K562 (cell line): ENCODE results near the gene NUCKS1. TPM values are rescaled to one million over a fixed set of nuclear protein-coding genes. Genes with fewer than 3 reads are reported as not detected.

Experiments
- ATAC-seq: fragments of 200-7000 bp; cut with Tn5 transposase; 3 replicates; pipeline ENCODE4 v1.9.1; 2020; ENCODE audit warnings: moderate library complexity
- BruUV-seq: library from RNA; stranded (reverse); fragments of 400-500 nt; replicated peaks from 2 replicates; lab custom pipeline; 2021; lab: Mats Ljungman, UMichigan
- CTCF ChIA-PET: fragments of 300-600 bp; formaldehyde crosslinking; extraction: SDS; loops from one replicate; lab custom pipeline; 2021; ENCODE audit warnings: low intra/inter-chr PET ratio; lab: Yijun Ruan, JAX
- POLR2A ChIA-PET: fragments of 300-600, 350-650 bp; sonication (Branson Sonifier 250); formaldehyde crosslinking; extraction: SDS; loops from one replicate; lab custom pipeline; 2021; ENCODE audit warnings: antibody characterized with exemption, inconsistent platforms; lab: Yijun Ruan, JAX
- DNase-seq, 4 experiments: peaks; one replicate each; pipeline versions ENCODE4 v3.0.0 to v3.0.0-alpha.2; 2011 to 2018; ENCODE audit warnings: low spot score in 3 of 4, mixed read lengths in 3 of 4; ENCODE audit errors: extremely low read depth in 1 of 4
- FAIRE-seq: peaks from 2 replicates; lab custom pipeline; 2011; peaks lifted over from hg19 to GRCh38; lab: Jason Lieb, UNC
- H2AFZ ChIP-seq: 2 replicates; pipeline ENCODE4 v1.6.0; 2011; ENCODE audit warnings: low read depth, low read length, control low read depth, inconsistent platforms
- H3K27ac ChIP-seq: fragments of 200-600 bp; 3 replicates; pipeline ENCODE4 v1.8.0; 2011; ENCODE audit warnings: low read depth, mild to moderate bottlenecking, control low read depth, inconsistent platforms, low read length, moderate library complexity, mixed read lengths; ENCODE audit errors: extremely low read depth
- H3K27me3 ChIP-seq, 2 experiments: fragments of 300-600 bp in 1 of 2; 2 replicates in 1 of 2; 3 replicates in 1 of 2; pipeline versions ENCODE4 v1.6.0 to v1.8.0; 2011; ENCODE audit warnings: inconsistent platforms in 2 of 2, low read length in 2 of 2, mild to moderate bottlenecking in 1 of 2, mixed read lengths in 1 of 2, moderate library complexity in 1 of 2; ENCODE audit not compliant: control insufficient read depth in 2 of 2, insufficient read depth in 2 of 2
- H3K36me3 ChIP-seq: fragments of 300-600 bp; 3 replicates; pipeline ENCODE4 v1.8.0; 2011; ENCODE audit warnings: mild to moderate bottlenecking, low read length, inconsistent platforms; ENCODE audit not compliant: control insufficient read depth, insufficient read depth
- H3K4me1 ChIP-seq, 2 experiments: fragments of 200-600 bp in 1 of 2; replicated peaks in 1 of 2; 2 replicates in 1 of 2; 3 replicates in 1 of 2; pipeline versions ENCODE4 v1.5.1 to v1.8.0; 2011; ENCODE audit warnings: inconsistent platforms in 2 of 2, low read length in 2 of 2, mild to moderate bottlenecking in 1 of 2, mixed read lengths in 1 of 2, moderate library complexity in 1 of 2; ENCODE audit not compliant: control insufficient read depth in 2 of 2, insufficient read depth in 2 of 2
- H3K4me2 ChIP-seq: 2 replicates; pipeline ENCODE4 v1.6.1; 2011; ENCODE audit warnings: low read length, control low read depth, inconsistent platforms, mixed read lengths; ENCODE audit not compliant: insufficient read depth
- H3K4me3 ChIP-seq: fragments of 200-600 bp; sonication (generic), shearing (Covaris generic); 2 replicates; pipeline ENCODE4 v1.5.1; 2016; ENCODE audit warnings: control low read depth, inconsistent platforms
- H3K79me2 ChIP-seq: fragments of 200-600 bp; 3 replicates; pipeline ENCODE4 v1.8.0; 2011; ENCODE audit warnings: low read length, inconsistent platforms; ENCODE audit not compliant: control insufficient read depth, insufficient read depth
- H3K9ac ChIP-seq, 2 experiments: 2 replicates each; pipeline versions ENCODE4 v1.6.0 to v1.6.1; 2011; ENCODE audit warnings: low read depth in 2 of 2, low read length in 2 of 2, control low read depth in 1 of 2, inconsistent platforms in 1 of 2, mild to moderate bottlenecking in 1 of 2, mixed read lengths in 1 of 2; ENCODE audit not compliant: insufficient read depth in 1 of 2
- H3K9me1 ChIP-seq: one replicate; pipeline ENCODE4 v1.6.0; 2011; ENCODE audit warnings: inconsistent platforms, mild to moderate bottlenecking, low read length, moderate library complexity; ENCODE audit not compliant: control insufficient read depth, insufficient read depth
- H3K9me3 ChIP-seq: replicated peaks from 2 replicates; pipeline ENCODE4 v1.5.1; 2011; ENCODE audit warnings: low read depth, low read length, inconsistent platforms; ENCODE audit not compliant: control insufficient read depth, insufficient read depth
- H4K20me1 ChIP-seq: replicated peaks from 2 replicates; pipeline ENCODE4 v1.6.1; 2011; ENCODE audit warnings: low read length, inconsistent platforms, mixed read lengths; ENCODE audit not compliant: control insufficient read depth, insufficient read depth
- BRD9 ChIP-seq: fragments of 450-650 bp; IDR thresholded peaks from 2 replicates; pipeline ENCODE4 v1.6.1; 2018; ENCODE audit warnings: low read depth; ENCODE audit not compliant: partially characterized antibody
- BRF1 ChIP-seq: IDR thresholded peaks from 3 replicates; pipeline ENCODE4 v1.6.1; 2011; ENCODE audit warnings: borderline replicate concordance, mild to moderate bottlenecking; ENCODE audit not compliant: insufficient read length; ENCODE audit errors: extremely low read depth
- ELF2 ChIP-seq: fragments of 250-450 bp; sonication (Bioruptor Pico); IDR thresholded peaks from 2 replicates; pipeline ENCODE4 v1.5.0; 2021; ENCODE audit warnings: mild to moderate bottlenecking
- FOXM1 ChIP-seq, 2 experiments: fragments of 450-650 bp in 1 of 2; sonication (generic) in 1 of 2; formaldehyde crosslinking in 1 of 2; IDR thresholded peaks; 2 replicates each; pipeline versions ENCODE4 v1.6.1 to v1.9.0; 2017 to 2022; ENCODE audit warnings: low read depth in 2 of 2, mild to moderate bottlenecking in 2 of 2, missing genetic modification reagents in 1 of 2, moderate library complexity in 1 of 2
- GTF2E2 ChIP-seq: fragments of 200-800 bp; sonication (Bioruptor generic); IDR thresholded peaks from 2 replicates; pipeline ENCODE4 v1.6.1; 2016; ENCODE audit warnings: missing genetic modification characterization, missing compliant biosample characterization
- HOXB6 ChIP-seq: fragments of 250-450 bp; sonication (Bioruptor Pico); IDR thresholded peaks from 2 replicates; pipeline ENCODE4 v1.5.1; 2022; ENCODE audit warnings: mild to moderate bottlenecking, borderline replicate concordance
- KDM4B ChIP-seq, 2 experiments: fragments of 450-650 bp in 1 of 2; sonication (generic) in 1 of 2; IDR thresholded peaks; 2 replicates each; pipeline ENCODE4 v1.6.1; 2016 to 2017; ENCODE audit warnings: borderline replicate concordance in 2 of 2, antibody characterized with exemption in 1 of 2, low read depth in 1 of 2, mild to moderate bottlenecking in 1 of 2
- PHF8 ChIP-seq: fragments of 200-600 bp; sonication (generic); IDR thresholded peaks from 2 replicates; pipeline ENCODE4 v1.6.1; 2012; ENCODE audit warnings: mixed run types, mild to moderate bottlenecking, inconsistent platforms, low read length, moderate library complexity, borderline replicate concordance
- PTTG1 ChIP-seq: fragments of 450-650 bp; IDR thresholded peaks from 2 replicates; pipeline ENCODE4 v1.6.1; 2016; ENCODE audit warnings: low read depth, mild to moderate bottlenecking, missing genetic modification characterization, missing compliant biosample characterization
- ZNF444 ChIP-seq: fragments of 250-450 bp; sonication (Bioruptor Pico); IDR thresholded peaks from 2 replicates; pipeline ENCODE4 v1.4.0; 2020; ENCODE audit warnings: mild to moderate bottlenecking, moderate library complexity
- ZNF79 ChIP-seq: fragments of 250-450 bp; sonication (Bioruptor Pico); IDR thresholded peaks from 2 replicates; pipeline ENCODE4 v1.4.0; 2020; ENCODE audit warnings: low read depth, mild to moderate bottlenecking, moderate library complexity
- WGBS: fragments of 100-300 bp; shearing (Covaris generic); methylation state at CpG from one replicate; pipeline ENCODE4 v1.1.6; 2016; ENCODE audit warnings: low coverage, mixed read lengths; ENCODE audit not compliant: insufficient coverage; ENCODE audit errors: missing lambda C conversion rate; 5-methylcytosine and 5-hydroxymethylcytosine counted together
- in situ Hi-C: fragments of 300-500 bp; cut with MboI; formaldehyde crosslinking; loops from 4 replicates; pipeline ENCODE4 v1.15.0; 2018; ENCODE audit warnings: inconsistent platforms, mixed read lengths
- intact Hi-C: fragments of 100-400 bp; cut with micrococcal nuclease; formaldehyde crosslinking; loops from 2 replicates; pipeline ENCODE4 v1.14.2; 2022
- polyA plus RNA-seq, 8 experiments: library from polyadenylated mRNA; depleted of rRNA in 4 of 8; stranded (reverse) in 5 of 8; unstranded in 3 of 8; fragments of >200 nt; fragmentation: Nextera tagmentation in 2 of 8; fragmentation: Illumina TruSeq in 1 of 8; extraction: Ambion mirVana in 2 of 8; extraction: Trizol in 1 of 8; gene quantifications; 2 replicates each; pipeline versions ENCODE4 v1.2.1 to v1.2.3, GENCODE V29; 2011 to 2014; ENCODE audit warnings: inconsistent platforms in 1 of 8, missing spikeins in 1 of 8
- total RNA-seq, 7 experiments: library from RNA; depleted of rRNA in 6 of 7; stranded (reverse); fragments of >200 nt in 6 of 7; fragmentation: Illumina TruSeq in 2 of 7; extraction: Trizol in 2 of 7; gene quantifications; 2 replicates each; pipeline versions ENCODE4 v1.2.1 to v1.2.3, GENCODE V29; 2011 to 2021; ENCODE audit warnings: low replicate concordance in 1 of 7
- TF ChIP-seq, protein P1 (sequence below), 2 experiments: fragments of 450-650 bp in 1 of 2; sonication (generic) in 1 of 2; formaldehyde crosslinking in 1 of 2; IDR thresholded peaks in 1 of 2; conservative IDR thresholded peaks in 1 of 2; 2 replicates each; pipeline versions ENCODE4 v1.6.1 to v1.8.1; 2016 to 2023; ENCODE audit warnings: mild to moderate bottlenecking in 2 of 2, moderate library complexity in 2 of 2, inconsistent platforms in 1 of 2, missing genetic modification reagents in 1 of 2
- TF ChIP-seq, protein P2 (sequence below): fragments of 450-650 bp; formaldehyde crosslinking; IDR thresholded peaks from 2 replicates; pipeline ENCODE4 v1.4.0; 2022; ENCODE audit warnings: missing genetic modification characterization

The NUCKS1 gene
- total and polyA plus RNA-seq, 9 of the 15 experiments (the other 6 are each of a cell fraction or from before 2014, with no cell fraction given), result 66.7 to 244 (median 149) TPM

DNA sequence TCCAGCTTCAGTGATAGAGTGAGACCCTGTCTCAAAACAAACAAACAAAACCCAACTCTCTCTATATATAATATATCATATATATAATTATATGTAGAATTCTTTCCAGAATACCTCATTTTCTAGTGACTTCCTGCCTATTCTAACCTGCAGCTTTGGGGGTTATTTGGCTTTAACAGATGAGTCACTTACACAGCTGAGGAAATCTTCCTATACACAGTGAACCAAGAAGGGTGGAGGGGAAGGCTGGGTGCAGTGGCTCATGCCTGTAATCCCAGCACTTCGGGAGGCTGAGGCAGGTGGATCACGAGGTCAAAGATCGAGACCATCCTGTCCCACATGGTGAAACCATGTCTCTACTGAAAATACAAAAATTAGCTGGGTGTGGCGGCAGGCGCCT lies 16.1 kb upstream of the NUCKS1 start:
- Histone ChIP-seq H3K4me2 (no peak overlapping the region), H3K4me1 (no peaks in the 10 kb centered on the region; a peak in 1 of 5 replicates), H3K9ac (no peak overlapping the region)
- no TSS peak for BruUV-seq
- TF ChIP-seq KDM4B (IDR thresholded peaks at IDR 0.05; ENCODE audit: borderline replicate concordance in 2 of 2, low read depth in 1 of 2), result no peak
- TF ChIP-seq, protein P1, sequence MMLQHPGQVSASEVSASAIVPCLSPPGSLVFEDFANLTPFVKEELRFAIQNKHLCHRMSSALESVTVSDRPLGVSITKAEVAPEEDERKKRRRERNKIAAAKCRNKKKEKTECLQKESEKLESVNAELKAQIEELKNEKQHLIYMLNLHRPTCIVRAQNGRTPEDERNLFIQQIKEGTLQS (IDR thresholded peaks at IDR 0.05), result peak; percentile 35
- TF ChIP-seq, protein P1 (CRISPR knock-in tag; conservative IDR thresholded peaks at IDR 0.05), result no peak
- TF ChIP-seq, all 486 proteins: peak for 1
- no peaks in the 10 kb centered on the region for H3K36me3 ChIP-seq
- no peak overlapping the region for H3K27ac ChIP-seq
- POLR2A ChIA-PET, result interaction anchor here (1.2 to 2.8 kb wide), 5 partner anchors 9 to 26 kb away, joined by 3 to 20 read pairs (median 9); partner anchors contain the start of gene RAB29
- ATAC-seq, result peak; percentile 56
- H3K79me2 ChIP-seq, result no peaks in the 10 kb centered on the region
- H3K9me1 ChIP-seq, result no peaks in the 10 kb centered on the region
- CTCF ChIA-PET, result no interaction called here
- in situ Hi-C loops (no loop called here), intact Hi-C loops (no loop called here)
- H3K27me3 ChIP-seq, result no peaks in the 10 kb centered on the region
- 21% methylated on average over 5 of the region's 5 CpGs for WGBS
- no peaks in the 10 kb centered on the region for H3K9me3 ChIP-seq
- no peak for FAIRE-seq
- H3K4me3 ChIP-seq, result no peak overlapping the region
- H4K20me1 ChIP-seq, result no peaks in the 10 kb centered on the region
- H2AFZ ChIP-seq, result no peak overlapping the region
- DNase-seq, result no peak

DNA sequence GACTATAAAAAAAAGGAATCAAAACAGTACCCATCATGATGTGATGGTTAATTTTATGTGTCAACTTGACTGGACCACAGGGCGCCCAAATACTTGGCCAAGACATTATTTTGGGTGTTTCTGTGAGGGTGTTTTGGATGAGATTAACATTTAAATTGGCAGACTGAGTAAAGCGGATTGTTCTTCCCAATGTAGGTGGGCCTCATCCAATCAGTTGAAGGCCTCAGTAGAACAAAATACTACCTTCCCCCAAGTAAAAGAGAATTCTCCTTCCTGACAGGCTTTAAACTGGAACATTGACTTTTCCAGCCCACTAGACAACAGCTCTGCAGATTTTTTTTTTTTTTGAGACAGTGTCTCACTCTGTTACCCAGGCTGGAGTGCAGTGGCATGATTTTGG lies 14.6 kb upstream of the NUCKS1 start:
- no peak overlapping the region for H3K27ac ChIP-seq
- no peaks in the 10 kb centered on the region for H3K9me3 ChIP-seq
- no peak overlapping the region for H3K4me2 ChIP-seq
- intact Hi-C loops, result no loop called here
- no TSS peak for BruUV-seq
- 43% methylated on average over 2 of the region's 2 CpGs for WGBS
- H3K79me2 ChIP-seq, result no peaks in the 10 kb centered on the region
- no peaks in the 10 kb centered on the region; a peak in 1 of 5 replicates for H3K4me1 ChIP-seq
- DNase-seq (no peak), ATAC-seq (no peak), FAIRE-seq (no peak)
- H4K20me1 ChIP-seq, result no peaks in the 10 kb centered on the region
- POLR2A ChIA-PET, result interaction anchor here (1.2 to 2.8 kb wide), 4 partner anchors 10 to 15 kb away, joined by 3 to 20 read pairs (median 8); partner anchors contain the start of gene RAB29
- CTCF ChIA-PET, result no interaction called here
- no peak overlapping the region for H3K9ac ChIP-seq
- H3K4me3 ChIP-seq, result no peak overlapping the region
- H3K9me1 ChIP-seq, result no peaks in the 10 kb centered on the region
- no peaks in the 10 kb centered on the region for H3K36me3 ChIP-seq
- in situ Hi-C loops, result no loop called here
- H3K27me3 ChIP-seq, result no peaks in the 10 kb centered on the region
- no peak overlapping the region for H2AFZ ChIP-seq
- no peak for TF ChIP-seq PHF8
- no peak for TF ChIP-seq ELF2 (CRISPR knock-in tag)
- TF ChIP-seq, protein P2, sequence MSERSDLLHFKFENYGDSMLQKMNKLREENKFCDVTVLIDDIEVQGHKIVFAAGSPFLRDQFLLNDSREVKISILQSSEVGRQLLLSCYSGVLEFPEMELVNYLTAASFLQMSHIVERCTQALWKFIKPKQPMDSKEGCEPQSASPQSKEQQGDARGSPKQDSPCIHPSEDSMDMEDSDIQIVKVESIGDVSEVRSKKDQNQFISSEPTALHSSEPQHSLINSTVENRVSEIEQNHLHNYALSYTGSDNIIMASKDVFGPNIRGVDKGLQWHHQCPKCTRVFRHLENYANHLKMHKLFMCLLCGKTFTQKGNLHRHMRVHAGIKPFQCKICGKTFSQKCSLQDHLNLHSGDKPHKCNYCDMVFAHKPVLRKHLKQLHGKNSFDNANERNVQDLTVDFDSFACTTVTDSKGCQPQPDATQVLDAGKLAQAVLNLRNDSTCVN (CRISPR knock-in tag), result no peak
- TF ChIP-seq FOXM1 (IDR thresholded peaks at IDR 0.05; ENCODE audit: low read depth), result 0 out of 2 replicates have a peak, but pooled peaks have one; percentile 17
- TF ChIP-seq FOXM1 (CRISPR knock-in tag; IDR thresholded peaks at IDR 0.05; ENCODE audit: low read depth), result no peak
- no peak for TF ChIP-seq PTTG1 (tag)
- peak; percentile 68; the same call in 1 of the 2 replicates for TF ChIP-seq ZNF79 (CRISPR knock-in tag)
- no peak for TF ChIP-seq BRD9
- TF ChIP-seq GTF2E2 (tag), result no peak
- TF ChIP-seq ZNF444 (CRISPR knock-in tag), result no peak
- TF ChIP-seq BRF1, result no peak
- TF ChIP-seq HOXB6 (CRISPR knock-in tag), result no peak
